Measurements from ENCODE around the gene ADISSP.
A peak's percentile ranks its signal among the peaks of the same experiment; 100 is the strongest.

The ADISSP gene

GRCh38 chr20:3778976-3779375, 11.4 kb upstream of the ADISSP start:
- DNase-seq, result no peak

GRCh38 chr20:3777716-3778629, 10.4 kb upstream of the ADISSP start:
- DNase-seq, result peak; percentile 57

GRCh38 chr20:3777381-3777715, 9.8 kb upstream of the ADISSP start:
- DNase-seq, result no peak

DNA sequence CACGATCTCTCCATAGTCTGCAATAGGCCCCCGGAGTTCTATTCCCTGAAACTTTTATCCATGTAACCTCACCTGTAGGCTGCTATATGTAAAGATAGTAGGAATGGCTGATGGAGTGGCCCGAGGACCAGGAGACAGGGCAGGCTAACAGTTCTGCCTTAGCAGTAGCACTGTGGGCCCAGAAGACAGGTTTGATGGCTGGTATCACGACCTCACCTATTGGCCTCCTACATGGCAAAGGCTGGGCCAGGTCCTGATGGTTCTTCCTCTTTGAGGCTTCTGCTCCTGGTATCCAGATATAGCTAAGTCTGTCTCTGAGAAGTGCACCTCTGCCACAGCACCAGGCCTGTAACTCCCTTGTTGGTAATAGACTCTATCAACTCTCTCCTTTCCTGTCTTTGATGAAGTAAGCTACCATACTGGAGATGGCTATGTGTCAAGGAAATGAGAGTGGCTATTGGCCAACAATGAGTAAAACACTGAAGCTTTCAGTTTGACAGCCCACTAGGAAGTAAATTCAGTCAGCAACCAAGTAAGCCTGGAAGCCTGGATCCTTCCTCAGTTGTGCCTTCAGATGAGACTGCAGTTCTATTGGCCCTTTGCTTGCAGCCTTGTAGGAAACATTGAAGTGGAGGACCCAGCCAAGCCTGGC, 8.0 kb upstream of the ADISSP start:
- peak; percentile 62 for DNase-seq

DNA sequence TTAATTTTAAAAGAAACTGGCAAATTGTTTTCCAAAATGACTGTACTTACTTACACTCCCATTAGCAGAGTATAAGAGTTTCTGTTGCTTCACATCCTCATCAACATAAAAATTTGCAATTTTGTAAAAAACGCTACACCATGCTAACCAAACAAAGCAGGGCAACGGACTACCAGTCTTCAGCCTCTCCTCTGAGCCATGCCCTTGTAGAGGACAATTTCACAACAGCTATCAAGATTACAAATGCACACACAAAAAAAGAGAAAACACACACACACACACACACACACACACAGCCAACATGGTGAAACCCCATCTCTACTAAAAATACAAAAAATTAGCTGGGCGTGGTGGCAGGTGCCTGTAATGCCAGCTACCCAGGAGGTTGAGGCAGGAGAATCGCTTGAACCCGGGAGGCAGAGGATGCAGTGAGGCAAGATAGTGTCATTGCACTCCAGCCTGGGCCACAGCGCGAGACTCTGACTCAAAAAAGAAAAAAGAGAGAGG, 4.1 kb upstream of the ADISSP start:
- DNase-seq, result no peak

DNA sequence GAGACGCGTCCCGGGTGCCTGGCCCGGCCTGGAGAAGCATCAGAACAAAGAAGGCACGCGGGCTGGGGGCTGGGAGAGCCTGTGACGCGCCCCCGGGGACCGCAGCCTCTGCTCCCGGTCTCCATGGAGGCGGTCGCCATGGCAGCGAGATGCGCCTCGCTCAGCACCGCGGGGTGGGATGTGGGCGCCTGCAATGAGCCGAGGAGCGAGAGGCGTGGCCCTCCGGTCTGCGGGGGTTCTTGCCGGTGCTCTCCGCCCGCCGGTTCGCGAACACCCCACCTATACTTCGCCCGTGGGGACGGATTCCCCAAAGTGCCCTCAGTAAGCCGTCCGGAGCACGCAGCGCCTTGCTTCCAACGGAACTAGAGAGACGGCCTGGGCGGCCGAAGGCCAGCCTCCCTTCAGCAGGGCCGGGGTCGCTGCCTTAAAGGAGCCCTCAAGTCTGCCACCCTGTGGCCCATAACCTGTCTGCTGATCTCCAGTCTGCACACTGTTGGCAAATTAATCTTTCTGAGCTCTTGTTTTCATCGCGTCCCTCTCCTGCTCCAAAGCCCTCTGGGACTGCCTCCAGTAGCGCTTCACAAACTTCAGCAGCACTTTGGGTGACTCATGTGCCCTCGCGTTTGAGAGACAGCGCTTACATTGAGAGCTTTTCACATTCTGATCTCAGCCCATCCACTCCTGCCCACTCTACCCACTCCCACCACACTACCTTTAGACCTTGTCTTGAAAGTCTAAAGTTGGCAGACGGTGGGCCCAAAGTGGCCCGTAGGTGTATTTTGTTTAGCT, 983 bp upstream of the ADISSP start:
- DNase-seq, result peak; percentile 54

DNA sequence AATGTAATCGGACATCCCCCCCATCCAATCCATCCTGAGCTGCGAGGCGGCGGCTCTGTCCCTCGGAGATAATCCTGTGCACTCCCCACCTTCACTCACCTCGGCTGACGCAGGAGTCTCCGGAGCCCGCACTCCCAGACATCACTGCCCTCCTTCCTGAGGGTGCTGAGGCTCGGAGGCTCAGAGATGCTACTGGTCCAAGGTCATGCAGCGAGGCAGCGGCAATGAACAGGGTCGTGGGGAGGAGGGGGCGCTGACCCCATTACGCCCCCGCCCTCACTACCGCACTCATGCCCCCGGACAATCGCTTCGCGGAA, 485 bp downstream of the ADISSP start:
- no peak for DNase-seq

DNA sequence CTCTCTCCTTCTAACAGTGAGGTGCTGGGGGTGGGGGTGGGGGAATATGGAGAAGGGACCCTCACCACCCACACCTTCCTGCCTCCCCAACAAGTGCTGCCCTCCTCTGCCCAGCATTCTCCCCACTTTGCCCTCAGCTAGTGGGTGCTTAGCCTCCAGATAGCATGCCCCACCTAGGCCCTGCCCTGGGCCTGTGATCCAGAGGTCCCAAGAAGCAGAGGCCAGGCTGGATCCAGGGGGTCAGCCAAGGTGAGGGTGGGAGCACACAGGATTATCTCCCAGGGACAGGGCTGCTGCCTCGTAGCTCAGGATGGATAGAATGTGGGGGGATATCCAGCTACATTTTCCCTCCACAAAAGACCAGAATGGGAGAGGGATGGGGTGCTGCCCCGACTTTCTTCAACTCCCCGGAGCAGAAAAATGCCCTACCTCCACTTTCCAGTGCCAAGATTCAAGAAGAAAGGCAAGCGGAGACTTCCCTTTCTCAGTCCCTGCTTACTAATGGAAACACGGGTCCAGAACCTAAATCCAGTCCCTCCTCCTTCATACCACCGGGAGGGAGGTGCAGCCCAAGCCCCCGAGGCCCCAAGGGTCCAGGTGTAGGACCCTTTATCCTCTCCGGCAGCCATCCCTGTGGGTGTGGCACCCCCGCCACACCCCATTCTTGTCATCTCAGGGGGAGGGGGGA, 987 bp downstream of the ADISSP start:
- peak; percentile 30 for DNase-seq

GRCh38 chr20:3765171-3765882, 2.2 kb downstream of the ADISSP start:
- DNase-seq, result peak; percentile 63

DNA sequence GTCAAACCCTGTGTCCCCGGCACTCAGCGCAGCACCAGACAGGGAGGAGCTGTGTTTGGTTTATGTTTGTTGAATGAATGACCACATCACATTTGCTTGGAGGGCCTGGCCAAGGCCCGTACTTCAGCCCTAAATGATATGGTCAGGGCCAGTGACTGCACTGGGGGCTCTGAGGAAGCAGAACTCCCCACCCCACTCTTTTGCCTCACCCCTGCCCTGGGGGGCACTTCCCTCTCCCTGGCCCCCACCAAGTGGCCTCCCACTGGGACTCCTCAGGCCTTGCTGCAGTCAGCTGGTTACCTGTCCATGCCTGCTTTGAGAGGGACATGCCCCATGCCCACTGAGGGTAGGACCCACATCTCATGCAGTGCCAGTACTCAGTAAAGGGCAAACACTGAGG, 2.9 kb downstream of the ADISSP start:
- no peak for DNase-seq

DNA sequence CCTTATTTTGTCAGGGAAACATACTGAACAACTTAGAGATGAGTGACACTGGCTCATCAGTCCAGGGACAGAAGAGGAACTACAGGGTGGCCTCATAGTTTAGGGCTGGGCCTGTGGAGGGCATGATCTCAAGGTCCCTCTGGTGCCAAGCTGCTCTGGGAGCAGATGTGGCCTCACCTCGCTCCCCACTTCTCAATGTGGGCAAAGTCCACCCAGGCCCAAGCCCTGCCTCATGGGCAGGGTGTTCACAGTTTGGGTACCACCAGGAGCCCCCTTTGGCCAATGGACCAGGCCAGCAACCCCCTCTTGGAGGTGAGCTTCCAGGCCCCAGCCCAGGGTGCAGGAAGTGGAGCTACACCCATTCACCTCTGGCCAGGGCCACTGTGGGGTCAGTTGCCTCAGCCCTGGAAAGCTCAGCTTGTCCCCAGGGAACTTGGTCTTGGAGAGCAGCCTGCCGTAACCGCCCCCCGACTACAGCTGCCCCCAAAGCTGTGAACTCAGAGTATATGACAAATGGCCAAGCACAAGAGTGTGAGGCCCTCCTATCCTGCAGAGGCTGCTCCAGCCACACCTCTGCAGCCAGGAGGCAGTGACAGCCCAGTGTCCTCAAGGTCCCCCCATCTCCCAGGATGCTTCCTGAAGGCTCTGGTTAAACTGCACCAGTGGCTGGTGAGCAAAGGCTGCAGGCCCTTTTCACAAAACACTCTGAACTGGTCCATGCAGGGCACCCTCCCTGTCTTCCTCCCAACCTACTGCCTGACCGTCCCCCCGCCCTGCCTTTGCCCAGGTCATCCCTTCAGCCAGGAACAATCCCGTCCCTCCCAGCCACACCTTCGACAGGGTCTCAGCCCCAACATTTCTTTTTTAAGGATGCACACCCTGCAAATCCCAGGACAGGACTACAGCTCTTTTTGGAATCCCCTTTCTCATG, 3.6 kb downstream of the ADISSP start:
- DNase-seq, result peak; percentile 82

GRCh38 chr20:3760655-3761348, 6.8 kb downstream of the ADISSP start:
- no peak for DNase-seq

- DNase-seq, result no peak
Observed at GRCh38 chr20:3759884-3760283, 7.7 kb downstream of the ADISSP start.

DNA sequence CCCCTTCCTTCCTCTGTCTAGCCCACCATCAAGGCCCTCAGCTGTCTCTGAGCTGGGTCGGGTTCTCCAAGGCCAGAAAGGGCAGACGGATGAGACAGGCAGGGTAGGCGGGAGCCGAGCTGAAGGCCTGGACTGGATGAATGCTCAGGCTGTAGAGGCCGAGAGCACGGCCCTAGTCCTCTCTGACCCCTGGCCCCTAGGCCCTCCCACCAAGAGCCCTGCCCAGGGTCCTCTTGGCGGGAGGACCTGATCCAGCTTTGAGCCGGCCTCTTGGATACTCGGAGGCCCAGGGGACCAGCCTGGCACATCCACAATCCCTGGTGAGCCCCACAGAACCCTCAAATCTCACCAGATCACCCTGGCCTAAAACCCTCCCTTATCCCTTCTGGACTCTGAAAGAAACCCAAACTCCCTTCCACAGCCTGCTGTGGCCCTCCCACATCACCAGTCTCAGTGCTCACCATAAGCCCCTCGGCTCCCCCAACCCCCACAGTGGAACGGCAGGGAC, 8.2 kb downstream of the ADISSP start:
- no peak for DNase-seq

DNA sequence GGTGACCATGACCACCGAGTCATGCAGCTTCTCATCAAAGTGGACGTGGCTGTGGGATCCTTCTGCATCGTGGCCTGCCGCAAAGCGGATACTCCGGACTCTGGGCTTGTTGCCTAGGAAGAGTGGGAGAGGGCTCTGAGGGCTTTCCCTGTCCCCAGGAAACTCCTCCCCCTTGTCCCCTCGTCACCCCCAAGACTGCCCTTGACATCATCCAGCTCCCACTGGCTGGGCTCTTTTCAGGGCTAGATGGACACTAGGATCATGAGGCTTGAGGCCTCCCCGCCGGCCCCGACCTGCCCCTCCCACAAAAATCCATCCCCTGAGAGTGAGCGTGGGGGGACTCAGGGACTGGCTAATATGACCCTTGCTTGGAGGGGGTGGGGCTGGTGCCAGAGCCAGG, 9.0 kb downstream of the ADISSP start:
- DNase-seq, result no peak

DNA sequence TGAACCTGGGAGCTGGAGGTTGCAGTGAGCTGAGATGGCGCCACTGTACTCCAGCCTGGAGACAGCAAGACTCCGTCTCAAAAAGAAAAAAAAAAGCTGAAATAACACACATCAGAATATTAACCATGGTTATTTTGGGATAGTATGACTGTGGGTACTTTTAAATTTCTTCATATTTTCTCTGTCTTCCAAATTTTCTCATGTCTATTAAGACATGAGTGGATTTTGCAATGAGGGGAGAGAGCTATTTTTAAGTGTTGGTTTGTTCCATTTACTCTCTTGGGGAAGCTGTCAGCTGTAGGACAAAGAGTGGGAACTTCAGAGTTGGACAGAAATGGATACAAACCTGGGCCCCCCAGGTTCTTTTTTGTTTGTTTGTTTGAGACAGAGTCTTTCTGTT, 10.3 kb downstream of the ADISSP start:
- DNase-seq, result peak; percentile 47

- DNase-seq, result no peak
Observed at GRCh38 chr20:3755814-3756480, 11.6 kb downstream of the ADISSP start.

GRCh38 chr20:3755269-3755668, 12.3 kb downstream of the ADISSP start:
- no peak for DNase-seq

DNA sequence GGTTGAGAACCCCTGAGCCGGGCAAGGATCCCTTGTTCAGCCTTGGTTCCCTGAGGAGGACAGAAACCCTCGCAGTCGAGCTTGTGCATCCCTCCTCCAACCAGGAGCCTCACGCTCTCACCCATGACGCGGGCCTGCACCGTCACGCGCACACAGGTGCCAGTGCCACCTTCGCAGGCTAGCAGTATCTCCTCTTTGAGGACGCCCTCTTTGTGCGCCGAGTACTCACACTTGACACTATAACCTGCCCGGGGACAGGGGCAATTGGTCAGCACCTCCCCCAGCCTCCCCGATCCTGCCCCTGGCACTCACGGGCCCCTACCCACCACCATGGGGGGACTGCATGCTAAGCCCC, 13.3 kb downstream of the ADISSP start:
- no peak for DNase-seq
